ENCODE data around the gene S1PR3.

Gene S1PR3

DNA sequence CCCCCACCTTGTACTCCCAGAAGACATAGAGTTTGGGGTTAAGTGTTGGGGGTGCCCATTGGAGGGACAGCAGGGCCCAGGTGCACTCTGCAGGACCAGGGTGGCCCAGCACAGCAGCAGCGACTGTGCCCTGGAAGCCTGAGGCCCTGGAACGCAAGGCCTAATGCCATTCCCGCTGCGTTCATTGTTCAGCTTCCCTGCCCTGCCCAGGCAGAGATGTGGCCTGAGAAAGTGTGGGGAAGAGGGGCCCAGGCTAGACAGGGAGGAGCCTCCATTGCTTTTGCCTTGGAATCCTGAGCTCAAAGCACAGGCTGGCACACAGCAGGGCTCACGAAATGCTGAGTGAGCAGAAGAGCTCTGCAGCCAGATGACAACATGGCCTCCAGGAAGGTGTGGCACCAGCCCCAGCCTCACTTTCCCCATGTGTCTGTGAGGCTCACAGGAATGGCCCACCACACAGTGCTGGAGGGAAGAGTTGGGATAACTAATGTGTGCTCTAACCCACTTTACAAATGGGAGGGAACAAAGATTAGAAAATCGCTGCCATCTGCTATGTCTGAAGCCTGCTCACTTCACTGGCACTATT is 19.4 kb downstream of the S1PR3 start:
- DNase-seq = no peak

DNA sequence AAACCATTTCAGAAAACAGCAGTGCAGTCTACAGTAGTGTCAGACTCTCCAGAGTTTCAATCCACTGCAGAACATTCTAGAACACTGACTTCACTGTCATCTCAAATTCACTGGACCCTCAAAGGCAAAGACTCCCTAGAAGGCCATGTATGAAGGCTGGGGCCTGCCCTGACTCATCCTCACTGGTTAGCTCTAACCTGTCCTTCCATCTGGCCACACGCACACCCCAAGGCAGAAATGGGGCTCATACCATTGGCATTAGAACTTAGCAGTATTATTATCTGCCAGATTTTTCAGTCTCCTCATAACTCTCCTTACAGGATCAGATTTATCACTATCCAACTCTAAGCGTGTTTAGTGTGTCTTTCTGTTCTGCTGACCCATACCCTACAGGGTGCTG is 20.4 kb downstream of the S1PR3 start:
- no peak for DNase-seq

DNA sequence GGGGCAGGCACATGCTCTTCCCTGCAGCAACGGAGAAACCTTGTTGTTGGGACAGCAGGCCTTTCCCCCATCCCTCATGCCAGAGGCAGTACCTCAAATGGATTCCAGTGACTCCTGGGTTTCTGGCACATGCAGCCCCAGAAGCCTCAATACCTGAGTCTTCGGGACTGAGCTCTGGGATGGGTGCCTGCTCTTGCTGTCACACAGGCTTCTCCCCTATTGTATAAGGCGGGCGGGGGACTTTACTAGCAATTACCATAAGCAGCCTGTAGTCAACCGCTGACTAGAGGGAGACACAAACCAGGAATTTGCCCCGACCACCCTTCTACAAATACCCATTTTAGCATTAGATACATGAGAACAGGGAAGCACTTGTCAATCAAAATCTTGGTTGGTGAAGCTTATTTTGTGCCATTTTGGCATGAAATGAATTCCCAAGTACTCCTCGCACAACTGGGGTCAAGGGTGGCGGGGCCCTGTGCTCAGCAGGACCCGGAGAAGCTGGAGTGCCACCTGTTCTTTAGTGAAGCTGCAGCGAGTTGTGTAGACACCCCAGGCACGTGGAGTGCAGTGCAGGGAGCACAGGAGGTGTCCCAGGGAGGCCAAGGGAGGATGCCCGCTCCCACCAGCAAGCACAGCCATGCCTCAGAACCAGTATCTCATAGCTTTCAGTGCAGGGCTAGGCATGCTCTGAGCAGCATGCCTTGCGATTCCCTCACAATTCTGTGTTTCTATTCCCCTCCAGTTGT is 21.2 kb downstream of the S1PR3 start:
- DNase-seq = no peak

DNA sequence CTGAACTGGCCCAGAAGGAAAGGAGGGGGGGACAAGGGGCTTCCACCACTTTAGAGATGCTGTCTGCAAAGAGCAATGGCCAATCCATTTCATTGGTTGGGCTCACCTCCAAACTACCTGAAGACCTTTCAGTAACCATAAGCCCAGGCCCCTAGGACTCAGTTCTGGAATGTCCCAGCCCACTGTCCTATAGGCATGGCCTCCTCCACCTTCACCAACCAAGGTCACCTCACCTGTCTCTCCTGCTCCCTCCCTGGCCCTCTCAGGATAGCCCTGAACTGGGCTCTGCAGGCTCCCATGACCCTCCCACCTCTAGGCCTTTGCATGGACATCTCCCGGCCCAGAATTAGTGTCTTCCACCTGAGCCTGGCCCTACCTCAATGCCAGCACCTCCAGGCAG is 22.4 kb downstream of the S1PR3 start:
- no peak for DNase-seq

DNA sequence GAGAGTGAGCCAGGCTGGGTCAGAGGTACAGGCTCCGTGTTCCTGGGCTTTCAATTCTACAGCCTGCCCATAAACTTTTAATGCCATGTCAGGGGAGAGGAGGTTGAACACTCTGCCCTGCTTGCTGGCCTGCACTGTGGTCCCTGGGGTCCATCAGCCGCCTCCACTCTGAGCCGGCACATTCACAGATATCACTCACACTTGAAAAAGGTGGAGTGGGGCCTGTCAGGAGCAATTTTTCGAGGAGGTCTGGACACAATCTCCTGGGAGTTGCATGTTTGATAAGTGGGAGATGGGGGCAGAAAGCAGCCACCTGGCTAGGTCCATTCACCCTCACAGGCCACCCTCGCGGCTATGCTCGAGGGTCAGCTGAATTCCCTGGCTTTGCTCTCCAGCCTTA is 22.9 kb downstream of the S1PR3 start:
- DNase-seq = no peak

DNA sequence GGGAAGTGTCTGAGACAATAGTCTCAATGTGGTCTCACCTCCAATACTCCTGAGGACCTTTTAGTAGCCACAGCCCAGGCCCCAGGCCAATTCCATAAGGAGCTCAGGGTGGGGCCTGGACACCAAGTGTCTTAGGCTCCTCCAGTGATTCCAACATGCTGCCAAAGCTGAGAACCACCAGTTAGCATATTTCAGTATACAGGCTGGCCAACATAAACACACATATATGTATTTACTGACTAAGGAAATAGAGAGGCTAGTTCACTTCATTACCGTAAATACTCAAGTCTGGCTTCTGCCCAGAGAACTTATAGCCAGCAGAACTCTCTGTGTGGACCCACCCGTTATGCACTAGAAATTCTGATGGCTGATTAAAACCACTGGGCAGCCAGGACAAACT is 24.1 kb downstream of the S1PR3 start:
- no peak for DNase-seq

DNA sequence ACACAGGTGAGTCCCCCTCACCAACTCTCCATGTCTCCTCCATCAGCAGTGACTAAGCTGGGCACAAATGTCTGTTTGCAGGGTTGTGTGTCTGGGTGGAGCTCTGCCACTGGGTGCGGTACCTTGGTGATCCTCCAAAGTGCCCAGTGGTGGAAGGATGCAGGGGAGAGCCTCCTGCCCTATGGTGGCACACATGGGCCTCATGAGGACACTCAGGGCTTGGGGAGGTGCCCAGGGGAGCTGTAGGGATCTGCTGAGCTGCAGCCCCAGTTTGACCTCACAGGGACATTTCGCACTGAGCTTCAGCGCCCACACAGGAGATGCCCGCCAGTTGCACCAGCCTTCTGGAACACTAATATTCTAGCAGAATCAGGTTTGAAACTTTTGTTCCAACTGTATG is 29.5 kb downstream of the S1PR3 start:
- no peak for DNase-seq

DNA sequence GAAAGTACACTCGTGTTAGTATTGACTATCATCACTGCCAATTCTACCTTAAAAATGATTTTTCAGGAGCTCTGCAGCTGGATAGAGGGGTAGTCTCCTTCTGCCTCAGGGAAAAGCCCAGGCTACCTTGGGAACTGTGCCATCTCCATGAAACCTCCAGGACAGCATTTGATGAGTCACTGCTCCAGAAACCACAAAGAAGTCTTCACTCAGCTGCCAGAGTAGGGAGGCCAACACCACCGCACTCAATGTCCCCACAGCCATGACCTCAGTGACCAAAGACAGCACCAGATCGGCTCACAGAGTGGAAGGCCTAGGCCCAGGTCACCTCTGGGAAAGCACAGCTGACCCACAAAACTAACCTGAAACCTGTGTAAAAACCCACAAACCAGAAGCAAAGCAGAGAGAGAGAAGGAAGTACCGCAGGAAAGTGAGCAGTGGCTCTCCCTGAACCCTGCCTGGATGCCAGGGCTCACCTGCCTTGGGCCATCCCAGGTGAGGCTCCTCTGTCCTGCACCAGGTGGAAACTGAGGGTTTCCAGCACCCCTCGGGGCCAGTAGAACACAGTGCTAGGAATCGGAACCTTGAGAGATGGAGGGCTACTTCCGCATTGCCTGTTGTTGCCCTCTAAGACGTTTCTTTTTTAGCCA is 30.0 kb downstream of the S1PR3 start:
- no peak for DNase-seq

DNA sequence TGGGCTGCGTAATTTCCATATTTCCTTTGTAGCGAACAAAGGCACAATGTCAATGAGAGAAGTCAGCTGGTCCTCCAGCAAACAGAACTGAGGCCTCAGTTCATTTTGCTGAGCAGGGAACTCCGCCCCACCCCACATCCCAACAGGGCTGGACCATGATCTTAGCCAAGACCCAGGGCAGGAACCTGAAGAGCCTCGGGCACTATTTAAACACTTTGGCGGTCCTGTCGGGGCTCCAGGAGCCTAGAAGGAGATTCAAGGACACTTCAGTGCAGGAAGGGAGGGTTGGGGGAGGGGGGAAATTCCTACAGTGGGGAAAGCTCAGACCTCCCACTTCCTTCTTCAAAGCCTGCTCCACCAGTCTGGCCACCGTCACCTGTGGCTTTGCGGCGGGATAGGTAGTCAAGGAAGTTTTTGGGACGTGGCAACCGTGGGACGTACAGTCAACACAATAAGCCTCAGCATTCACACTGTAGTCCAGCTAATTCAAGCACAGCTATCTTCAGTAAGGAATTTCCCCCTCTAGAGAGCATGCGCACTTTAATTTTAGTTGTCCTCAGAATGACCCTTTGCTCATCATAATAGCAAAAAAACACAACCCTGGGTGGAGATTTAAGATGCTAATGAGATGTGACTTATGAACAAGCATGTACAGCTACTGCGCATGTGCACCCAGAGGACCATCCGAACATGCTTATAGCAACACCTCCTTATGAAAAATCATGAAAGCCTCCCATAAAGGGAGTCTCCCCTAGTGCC is 30.9 kb downstream of the S1PR3 start:
- DNase-seq = peak; percentile 84

DNA sequence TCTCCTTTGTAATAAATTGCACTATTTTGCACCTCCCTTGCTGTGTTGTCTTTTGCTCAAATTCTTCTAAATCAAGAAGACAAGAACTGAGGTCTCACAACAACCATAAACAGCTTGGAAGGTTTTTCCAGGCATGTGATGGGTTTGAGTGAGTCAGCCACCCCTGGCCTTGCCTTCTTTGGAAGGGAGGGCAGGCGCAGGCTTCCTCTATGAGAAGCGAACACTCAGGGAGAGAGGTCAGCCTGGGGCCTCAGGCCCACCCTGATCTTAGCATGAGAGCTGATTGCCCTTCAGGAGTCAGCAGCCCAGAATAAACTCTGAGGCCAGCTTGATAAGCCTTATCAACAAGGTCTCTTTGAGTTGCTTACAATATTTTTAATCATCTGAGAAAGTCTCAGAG is 31.6 kb downstream of the S1PR3 start:
- DNase-seq = peak; percentile 72

DNA sequence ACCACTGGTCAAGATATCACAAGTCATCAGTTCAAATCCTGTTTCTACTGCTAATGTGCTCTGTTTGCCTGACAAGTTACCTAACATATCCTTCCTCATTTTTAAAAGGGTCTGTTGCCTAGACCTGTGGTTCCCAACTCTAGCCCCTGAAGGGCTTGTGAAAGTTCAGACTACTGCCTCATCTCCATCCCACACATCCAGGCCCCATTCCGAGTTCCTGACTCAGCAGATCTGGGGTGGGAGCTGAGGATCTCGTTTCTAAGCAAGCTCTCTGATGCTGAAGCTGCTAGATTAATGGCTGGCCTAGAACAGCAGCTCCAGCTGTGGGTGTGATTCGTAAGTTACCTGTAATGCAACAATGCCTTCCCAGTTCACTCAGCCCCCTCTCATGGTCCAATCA is 32.5 kb downstream of the S1PR3 start:
- DNase-seq = no peak

DNA sequence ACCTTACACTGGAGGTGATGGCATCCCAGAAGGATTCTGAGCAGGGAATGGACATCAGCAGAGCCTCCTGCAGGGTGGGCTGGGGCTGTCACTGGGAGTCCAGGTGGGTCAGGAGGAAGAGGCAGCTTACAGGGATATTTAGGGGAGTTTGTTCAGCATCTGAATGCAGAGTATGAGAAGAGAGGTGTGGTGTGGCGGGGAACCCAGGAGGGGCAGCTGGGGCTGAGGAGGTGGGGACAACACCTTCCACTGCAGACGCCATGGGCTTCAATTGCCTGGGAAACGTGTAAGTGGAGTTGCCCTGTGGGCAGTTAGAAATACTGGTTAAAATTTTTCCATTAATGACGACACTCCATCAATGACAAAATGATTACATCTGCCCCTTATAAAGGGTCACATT is 33.5 kb downstream of the S1PR3 start:
- no peak for DNase-seq

DNA sequence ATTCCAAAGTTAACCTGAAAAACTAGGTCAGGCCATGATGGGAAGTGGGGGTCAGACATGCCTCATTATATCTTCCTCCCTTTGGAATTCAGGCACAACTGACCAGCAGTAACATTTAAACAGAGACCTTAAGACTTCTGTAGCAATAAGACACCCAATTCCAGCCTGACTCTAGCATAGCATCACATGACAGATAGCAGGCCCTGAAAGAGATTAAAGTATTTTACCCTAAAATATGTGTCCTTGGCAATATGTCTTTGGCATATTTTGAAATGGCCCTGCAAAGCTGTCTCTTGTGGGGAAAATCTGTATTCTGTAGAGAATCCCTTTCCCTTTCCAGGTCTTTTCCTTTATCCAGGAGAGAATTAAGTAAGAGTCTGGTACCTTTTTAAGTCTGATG is 34.3 kb downstream of the S1PR3 start:
- no peak for DNase-seq

DNA sequence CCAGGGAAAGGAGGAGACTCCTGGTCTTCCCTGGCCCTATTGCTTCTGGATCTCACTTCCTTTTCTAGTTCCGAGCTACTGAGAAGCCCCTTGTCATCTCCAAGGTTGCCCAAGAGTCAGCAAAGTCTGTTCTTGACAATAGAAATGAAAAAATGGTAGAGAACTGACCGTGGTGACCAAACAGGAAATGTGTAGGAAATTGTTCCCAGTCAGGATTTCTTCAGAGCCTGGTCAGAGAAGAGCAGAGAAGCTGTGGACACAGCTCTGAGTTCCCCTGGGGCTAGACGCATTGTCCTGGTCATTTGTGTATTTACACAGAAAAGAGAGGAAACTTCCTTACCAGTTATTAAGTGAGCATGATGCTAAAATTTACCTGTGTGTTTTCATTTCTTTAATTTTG is 35.6 kb downstream of the S1PR3 start:
- no peak for DNase-seq

DNA sequence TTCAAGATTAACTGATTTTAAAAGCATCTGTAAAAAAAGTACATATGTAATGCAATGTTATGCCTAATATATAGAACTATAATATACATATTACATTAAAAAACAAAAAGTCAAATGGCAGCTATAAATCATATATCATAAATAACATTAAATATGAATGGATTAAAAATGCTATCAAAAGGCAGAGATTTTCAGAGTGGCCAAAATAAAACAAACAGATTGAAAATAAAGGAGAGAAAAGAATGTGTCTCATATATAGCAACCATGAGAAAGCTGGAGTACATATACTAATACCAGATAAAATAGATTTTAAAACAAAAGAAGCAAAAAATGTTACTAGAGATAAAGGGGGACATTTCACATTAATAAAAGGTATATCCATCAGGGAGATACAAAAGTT is 38.5 kb downstream of the S1PR3 start:
- no peak for DNase-seq

DNA sequence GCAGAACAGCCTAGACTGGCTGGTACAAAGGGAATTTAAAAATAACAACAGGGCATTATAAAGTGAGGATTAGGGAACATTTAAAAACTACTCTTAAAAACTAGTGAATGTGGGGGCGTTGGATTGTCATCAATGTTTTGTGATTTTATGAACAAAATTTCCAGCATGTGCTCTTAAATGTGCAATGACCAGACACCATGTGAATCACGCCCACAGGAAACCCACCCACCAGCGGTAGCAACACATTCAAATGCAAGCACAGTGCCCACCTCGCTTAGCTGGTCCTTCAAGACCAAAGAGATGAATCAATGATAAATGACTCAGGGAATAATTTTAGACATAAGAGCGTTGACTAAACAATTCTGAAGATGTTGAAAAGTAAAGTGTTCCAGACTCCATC is 40.9 kb downstream of the S1PR3 start:
- no peak for DNase-seq

DNA sequence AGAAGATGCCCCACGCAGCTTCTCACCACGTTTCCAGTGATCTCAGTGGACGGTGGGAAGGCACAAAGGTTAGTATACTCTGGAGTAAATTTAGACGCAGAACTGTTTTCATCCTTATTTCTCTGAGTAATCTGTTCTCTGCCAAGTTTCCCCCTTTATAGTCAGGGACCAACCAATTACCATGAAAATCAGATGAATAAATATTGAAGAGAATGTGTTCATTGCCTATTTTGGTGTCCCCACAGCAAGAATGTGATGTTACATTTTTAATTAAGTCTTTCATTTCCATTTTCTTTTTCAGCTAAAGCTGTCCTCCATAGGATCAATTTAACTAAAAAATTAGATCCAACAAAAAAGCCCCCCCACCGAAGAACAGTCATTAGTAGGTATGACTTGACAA is 41.4 kb downstream of the S1PR3 start:
- no peak for DNase-seq

DNA sequence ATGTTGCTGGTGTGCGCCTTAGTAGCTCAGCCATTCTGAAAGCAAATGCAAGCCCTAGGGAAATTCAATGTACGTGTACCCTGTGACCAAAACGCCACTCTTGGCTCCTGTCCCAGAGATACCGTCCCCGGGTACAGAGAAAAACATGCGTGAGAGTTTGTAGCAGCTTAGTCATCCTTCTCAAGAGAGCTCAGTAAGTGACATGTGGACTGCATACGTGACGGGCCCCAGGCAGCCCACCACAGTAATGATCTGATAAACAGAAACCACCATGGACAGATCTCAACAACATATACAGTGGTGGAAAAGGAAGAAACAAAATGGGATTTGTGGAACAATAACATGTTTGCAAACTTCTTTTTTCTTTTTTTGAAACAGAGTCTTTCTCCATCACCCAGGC is 45.1 kb downstream of the S1PR3 start:
- no peak for DNase-seq

DNA sequence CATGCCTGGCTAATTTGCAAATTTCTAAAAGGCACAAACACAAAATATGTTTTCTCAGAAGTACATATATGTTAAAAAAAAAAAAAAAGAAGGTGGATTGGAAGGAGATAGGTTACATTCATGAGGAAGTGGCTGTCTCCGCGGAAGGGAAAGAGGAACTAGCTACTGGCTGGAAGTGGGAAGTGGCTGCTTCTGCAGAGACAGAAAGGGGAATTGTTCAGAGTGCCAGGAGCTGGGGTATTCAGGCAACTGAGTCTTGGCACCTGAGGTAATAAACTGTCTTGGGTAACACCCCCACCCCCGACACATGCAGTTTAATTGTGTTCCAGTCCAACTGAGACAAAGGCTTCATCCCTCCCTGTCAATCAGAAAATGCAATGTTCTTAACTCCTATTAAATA is 45.6 kb downstream of the S1PR3 start:
- no peak for DNase-seq

DNA sequence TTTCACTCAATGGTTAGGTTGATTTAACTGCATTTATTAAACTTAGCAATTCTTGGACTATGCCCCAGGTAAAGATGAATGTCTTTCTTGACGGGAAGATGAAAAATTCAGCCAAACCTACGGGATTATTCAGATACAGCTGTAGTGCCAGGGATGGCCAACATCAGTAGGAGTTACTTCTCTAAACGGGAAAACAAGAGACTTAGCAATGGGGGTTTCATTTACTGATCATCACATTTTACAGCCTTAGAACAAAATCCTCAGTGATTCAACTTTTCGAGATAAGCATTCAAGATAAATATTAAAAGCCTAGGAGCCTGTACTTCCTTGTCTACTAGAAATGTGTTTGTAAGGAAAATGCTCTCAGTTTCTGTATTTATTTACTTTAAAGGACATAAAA is 46.1 kb downstream of the S1PR3 start:
- no peak for DNase-seq

DNA sequence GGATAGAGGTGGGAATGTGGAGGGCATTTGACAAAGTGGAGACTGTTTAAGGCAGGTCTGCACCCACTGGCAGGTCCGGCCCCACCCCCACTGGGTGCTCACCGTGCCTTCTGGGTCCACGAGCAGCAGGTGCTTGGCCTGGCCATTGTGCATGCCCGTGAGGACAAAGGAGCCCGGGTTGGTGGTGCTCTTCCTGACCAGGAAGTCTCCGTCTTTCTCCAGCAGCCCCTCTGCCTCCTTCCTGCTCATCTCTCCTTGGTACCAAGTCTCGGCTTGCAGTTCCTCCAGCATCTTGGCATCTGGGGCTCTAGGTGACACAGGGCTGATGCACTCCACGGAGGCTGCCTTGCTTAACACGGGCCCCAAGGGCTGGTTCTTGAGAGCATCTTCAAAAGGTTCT is 46.6 kb downstream of the S1PR3 start:
- no peak for DNase-seq

DNA sequence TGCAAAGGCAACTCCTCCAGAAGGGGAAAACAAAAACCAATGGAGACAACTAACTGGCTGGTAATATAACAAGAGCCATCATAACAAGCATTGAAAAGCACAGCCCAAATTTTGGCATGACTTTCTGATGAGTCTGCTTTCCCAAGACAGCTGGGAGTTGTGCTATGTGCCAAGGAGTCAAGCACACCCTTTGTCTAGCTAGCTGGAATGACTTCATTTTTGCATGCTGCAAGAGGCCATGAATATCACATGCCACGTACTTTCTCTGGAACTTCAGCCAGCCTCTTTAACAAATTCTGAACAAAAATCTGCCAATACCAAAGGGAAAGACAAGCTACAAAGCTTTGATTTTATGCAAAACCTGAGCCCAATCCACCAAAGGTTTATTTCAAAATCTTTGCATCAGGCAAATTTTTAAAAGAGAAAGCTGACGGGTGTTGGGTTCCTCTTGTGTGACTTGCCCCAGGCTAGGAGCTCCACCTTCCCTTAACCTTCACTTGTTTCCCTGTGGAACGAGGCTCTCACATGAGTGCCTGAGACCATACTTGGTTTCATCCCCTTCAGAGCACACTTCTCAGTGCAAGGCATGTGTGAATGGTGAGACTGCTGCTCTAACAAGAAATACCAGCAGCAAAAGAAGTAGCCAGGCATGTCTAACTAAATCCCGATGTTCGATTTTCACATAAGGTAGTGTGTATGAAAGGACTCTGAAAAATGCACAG is 47.3 kb downstream of the S1PR3 start:
- DNase-seq = no peak

DNA sequence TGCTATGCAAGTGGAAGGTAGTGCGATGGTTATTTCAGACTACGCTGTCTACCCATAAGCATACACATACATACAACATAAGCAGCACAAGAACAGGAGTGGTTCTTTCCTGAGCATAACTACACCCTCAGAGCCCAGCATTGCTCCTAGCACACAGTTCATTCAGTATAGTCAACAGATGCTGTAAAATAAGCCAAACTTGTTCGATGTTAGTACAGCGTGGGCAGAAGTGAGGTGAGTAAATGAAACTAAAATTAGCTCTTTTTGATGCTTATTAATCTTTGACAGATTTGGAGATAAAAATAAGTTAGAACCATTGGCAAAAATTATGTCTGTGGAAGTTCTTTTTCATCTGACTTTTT is 47.8 kb downstream of the S1PR3 start:
- DNase-seq = no peak
